ENCODE data around the gene GNAQ.

DNA sequence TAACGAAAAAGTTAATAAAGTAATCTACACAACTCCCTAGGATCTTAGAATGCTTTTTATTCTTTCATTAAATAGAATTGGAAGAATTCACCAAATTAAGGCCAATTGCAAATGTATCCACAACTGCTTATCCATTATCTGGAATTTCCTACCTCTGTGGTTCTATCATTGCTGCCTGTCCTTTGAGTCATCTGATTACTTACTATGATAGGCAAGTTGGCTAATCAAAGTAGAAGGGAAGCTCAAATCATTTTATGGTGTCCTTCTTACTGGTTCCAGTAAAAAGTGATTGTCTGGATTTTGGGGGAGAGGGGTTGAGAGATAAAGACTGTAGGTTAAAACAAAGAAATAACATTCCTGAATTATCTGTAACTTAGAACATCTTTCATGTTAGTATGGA is 222.1 kb downstream of the GNAQ start:
- no peak for TF ChIP-seq POLR2A (IDR thresholded peaks at IDR 0.05)
- TF ChIP-seq, protein P1, sequence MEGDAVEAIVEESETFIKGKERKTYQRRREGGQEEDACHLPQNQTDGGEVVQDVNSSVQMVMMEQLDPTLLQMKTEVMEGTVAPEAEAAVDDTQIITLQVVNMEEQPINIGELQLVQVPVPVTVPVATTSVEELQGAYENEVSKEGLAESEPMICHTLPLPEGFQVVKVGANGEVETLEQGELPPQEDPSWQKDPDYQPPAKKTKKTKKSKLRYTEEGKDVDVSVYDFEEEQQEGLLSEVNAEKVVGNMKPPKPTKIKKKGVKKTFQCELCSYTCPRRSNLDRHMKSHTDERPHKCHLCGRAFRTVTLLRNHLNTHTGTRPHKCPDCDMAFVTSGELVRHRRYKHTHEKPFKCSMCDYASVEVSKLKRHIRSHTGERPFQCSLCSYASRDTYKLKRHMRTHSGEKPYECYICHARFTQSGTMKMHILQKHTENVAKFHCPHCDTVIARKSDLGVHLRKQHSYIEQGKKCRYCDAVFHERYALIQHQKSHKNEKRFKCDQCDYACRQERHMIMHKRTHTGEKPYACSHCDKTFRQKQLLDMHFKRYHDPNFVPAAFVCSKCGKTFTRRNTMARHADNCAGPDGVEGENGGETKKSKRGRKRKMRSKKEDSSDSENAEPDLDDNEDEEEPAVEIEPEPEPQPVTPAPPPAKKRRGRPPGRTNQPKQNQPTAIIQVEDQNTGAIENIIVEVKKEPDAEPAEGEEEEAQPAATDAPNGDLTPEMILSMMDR (IDR thresholded peaks at IDR 0.05), result no peak
